ENCODE data around the gene XPA.

DNA sequence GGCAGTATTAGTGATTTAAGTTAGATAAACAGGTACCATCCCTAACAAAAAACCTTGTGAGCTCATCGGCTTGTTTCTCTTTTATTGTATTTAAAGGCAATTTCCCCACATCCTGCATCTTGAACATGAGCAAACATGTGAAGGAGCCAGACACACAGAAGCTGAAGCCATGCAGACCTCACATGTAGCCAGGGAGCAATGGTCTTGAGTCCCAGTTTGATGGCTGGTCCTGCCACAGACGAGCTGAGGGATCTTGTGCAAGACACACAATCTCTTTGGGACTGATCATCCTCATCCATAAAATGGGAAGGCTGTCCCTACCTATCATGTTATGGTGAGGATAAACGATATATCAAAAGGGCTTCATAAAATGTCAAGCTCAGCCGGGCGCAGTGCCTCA lies 29.6 kb upstream of the XPA start:
- TF ChIP-seq, protein P1, sequence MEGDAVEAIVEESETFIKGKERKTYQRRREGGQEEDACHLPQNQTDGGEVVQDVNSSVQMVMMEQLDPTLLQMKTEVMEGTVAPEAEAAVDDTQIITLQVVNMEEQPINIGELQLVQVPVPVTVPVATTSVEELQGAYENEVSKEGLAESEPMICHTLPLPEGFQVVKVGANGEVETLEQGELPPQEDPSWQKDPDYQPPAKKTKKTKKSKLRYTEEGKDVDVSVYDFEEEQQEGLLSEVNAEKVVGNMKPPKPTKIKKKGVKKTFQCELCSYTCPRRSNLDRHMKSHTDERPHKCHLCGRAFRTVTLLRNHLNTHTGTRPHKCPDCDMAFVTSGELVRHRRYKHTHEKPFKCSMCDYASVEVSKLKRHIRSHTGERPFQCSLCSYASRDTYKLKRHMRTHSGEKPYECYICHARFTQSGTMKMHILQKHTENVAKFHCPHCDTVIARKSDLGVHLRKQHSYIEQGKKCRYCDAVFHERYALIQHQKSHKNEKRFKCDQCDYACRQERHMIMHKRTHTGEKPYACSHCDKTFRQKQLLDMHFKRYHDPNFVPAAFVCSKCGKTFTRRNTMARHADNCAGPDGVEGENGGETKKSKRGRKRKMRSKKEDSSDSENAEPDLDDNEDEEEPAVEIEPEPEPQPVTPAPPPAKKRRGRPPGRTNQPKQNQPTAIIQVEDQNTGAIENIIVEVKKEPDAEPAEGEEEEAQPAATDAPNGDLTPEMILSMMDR (IDR thresholded peaks at IDR 0.05), result no peak
- TF ChIP-seq POLR2A (IDR thresholded peaks at IDR 0.05), result no peak
